Caco-2 (cell line): Measurements from ENCODE around the gene BCR. TPM values are rescaled to one million over a fixed set of nuclear protein-coding genes. Genes with fewer than 3 reads are reported as not detected.

Experiments used
- BruUV-seq: library from RNA; stranded (reverse); fragments of 400-500 nt; replicated peaks from 2 replicates; lab custom pipeline; 2021; lab: Mats Ljungman, UMichigan
- CTCF ChIA-PET: fragments of 300-600 bp; sonication (Branson Sonifier 250); formaldehyde crosslinking; loops from one replicate; lab custom pipeline; 2022; ENCODE audit warnings: antibody characterized with exemption; lab: Charles Lee
- POLR2A ChIA-PET: fragments of 300-600 bp; sonication (Branson Sonifier 250); formaldehyde crosslinking; loops from one replicate; lab custom pipeline; 2022; ENCODE audit warnings: antibody characterized with exemption; lab: Charles Lee
- DNase-seq, 2 experiments: peaks; one replicate each; pipeline versions ENCODE4 v3.0.0 to v3.0.0-alpha.2; 2020 to 2022
- H3K27me3 ChIP-seq: replicated peaks from 2 replicates; pipeline ENCODE4 v1.6.0; 2011; ENCODE audit warnings: low read length; ENCODE audit not compliant: control insufficient read depth, insufficient read depth
- H3K36me3 ChIP-seq: 2 replicates; pipeline ENCODE4 v1.5.1; 2011; ENCODE audit warnings: low read length; ENCODE audit not compliant: control insufficient read depth, insufficient read depth
- H3K4me1 ChIP-seq: fragments of 250-450 bp; sonication (Bioruptor Pico); 2 replicates; pipeline ENCODE4 v1.5.1; 2020; ENCODE audit warnings: mild to moderate bottlenecking
- H3K4me3 ChIP-seq: 2 replicates; pipeline ENCODE4 v1.5.1; 2011; ENCODE audit warnings: low read depth, mild to moderate bottlenecking, control low read depth, low read length
- H3K9me3 ChIP-seq: fragments of 250-450 bp; sonication (Bioruptor Pico); 2 replicates; pipeline ENCODE4 v1.5.1; 2020; ENCODE audit warnings: mild to moderate bottlenecking, moderate library complexity
- H3K27ac Mint-ChIP-seq: one replicate; pipeline ENCODE4 v1.8.0; 2022; ENCODE audit warnings: mixed read lengths; ENCODE audit not compliant: unreplicated experiment
- H3K27me3 Mint-ChIP-seq: one replicate; pipeline ENCODE4 v1.8.0; 2022; ENCODE audit warnings: mixed read lengths; ENCODE audit not compliant: insufficient read depth, unreplicated experiment
- H3K36me3 Mint-ChIP-seq: one replicate; pipeline ENCODE4 v1.8.0; 2022; ENCODE audit warnings: mild to moderate bottlenecking, mixed read lengths; ENCODE audit not compliant: insufficient read depth, unreplicated experiment
- H3K4me1 Mint-ChIP-seq: one replicate; pipeline ENCODE4 v1.8.0; 2022; ENCODE audit warnings: low read depth, mixed read lengths; ENCODE audit not compliant: unreplicated experiment
- H3K4me3 Mint-ChIP-seq: one replicate; pipeline ENCODE4 v1.8.0; 2022; ENCODE audit warnings: mild to moderate bottlenecking, moderate library complexity, mixed read lengths; ENCODE audit not compliant: unreplicated experiment
- H3K9me3 Mint-ChIP-seq: one replicate; pipeline ENCODE4 v1.8.0; 2022; ENCODE audit warnings: mixed read lengths; ENCODE audit not compliant: unreplicated experiment
- intact Hi-C: fragments of 100-400 bp; cut with micrococcal nuclease; formaldehyde crosslinking; loops from one replicate; pipeline ENCODE4 v1.10.0; 2022; ENCODE audit not compliant: unreplicated experiment
- total RNA-seq: library from RNA; stranded (reverse); gene quantifications from 2 replicates; pipeline ENCODE4 v1.2.3, GENCODE V29; 2022
- TF ChIP-seq, protein P1 (sequence below), 2 experiments: fragments of 200-600 bp in 1 of 2; IDR thresholded peaks; 1 replicate in 1 of 2; 2 replicates in 1 of 2; pipeline versions ENCODE4 v1.5.1 to v1.8.0; 2011 to 2022; ENCODE audit warnings: antibody characterized with exemption in 1 of 2, control low read depth in 1 of 2, inconsistent platforms in 1 of 2, low read depth in 1 of 2, low read length in 1 of 2, mild to moderate bottlenecking in 1 of 2, moderate library complexity in 1 of 2; ENCODE audit not compliant: insufficient read depth in 1 of 2, severe bottlenecking in 1 of 2, unreplicated experiment in 1 of 2

BCR gene
- total RNA-seq, 1 experiment from 2014 or later: 87.4 TPM

DNA sequence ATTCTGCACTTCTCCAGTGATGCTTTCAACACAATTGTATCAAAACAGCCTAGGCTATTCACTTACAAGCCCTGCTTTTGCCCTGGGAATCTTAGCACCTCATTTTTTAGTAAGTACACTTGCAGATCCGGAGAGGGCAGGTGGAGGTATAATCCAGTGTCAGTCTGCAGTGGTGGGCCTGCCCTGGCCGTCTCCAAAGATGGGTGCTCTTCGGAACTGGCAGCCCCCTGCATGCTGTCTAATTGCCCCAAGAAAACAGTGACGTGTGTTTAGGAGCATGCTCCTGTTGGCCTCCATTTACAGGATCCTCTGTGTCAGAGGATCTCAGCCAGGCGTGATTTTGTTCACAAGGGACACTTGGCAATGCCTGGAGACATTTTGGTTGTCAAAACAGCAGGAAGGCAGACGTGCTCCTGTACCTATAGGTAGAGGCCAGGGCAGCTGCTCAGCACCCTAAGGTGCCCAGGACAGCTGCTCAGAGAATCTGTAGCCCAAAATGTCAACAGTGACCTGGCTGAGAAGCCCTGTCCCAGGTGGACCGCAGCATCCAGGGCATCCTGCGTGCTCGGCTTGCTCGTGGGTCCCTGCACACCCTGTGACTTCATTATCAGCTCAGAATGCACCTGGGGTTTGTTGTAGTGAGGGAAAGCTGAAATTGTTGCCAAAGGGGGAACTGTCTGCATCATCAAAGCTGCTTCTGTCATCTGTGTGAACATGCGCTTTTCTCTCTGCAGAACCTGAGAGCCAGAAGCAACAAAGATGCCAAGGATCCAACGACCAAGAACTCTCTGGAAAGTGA lies 90.7 kb downstream of the BCR start:
- H3K36me3 Mint-ChIP-seq: peaks cover 71% of the 10 kb centered on the region
- no peaks in the 10 kb centered on the region for H3K9me3 ChIP-seq
- no peaks in the 10 kb centered on the region for H3K4me1 ChIP-seq
- no peak overlapping the region for H3K4me3 ChIP-seq
- no peak for DNase-seq
- intact Hi-C loops: no loop called here
- no peaks in the 10 kb centered on the region for H3K27me3 ChIP-seq
- no TSS peak for BruUV-seq
- no peak overlapping the region for H3K27ac Mint-ChIP-seq
- H3K4me3 Mint-ChIP-seq: no peak overlapping the region
- H3K36me3 ChIP-seq: no peaks in the 10 kb centered on the region; the same call in 1 of the 2 replicates
- TF ChIP-seq, protein P1, sequence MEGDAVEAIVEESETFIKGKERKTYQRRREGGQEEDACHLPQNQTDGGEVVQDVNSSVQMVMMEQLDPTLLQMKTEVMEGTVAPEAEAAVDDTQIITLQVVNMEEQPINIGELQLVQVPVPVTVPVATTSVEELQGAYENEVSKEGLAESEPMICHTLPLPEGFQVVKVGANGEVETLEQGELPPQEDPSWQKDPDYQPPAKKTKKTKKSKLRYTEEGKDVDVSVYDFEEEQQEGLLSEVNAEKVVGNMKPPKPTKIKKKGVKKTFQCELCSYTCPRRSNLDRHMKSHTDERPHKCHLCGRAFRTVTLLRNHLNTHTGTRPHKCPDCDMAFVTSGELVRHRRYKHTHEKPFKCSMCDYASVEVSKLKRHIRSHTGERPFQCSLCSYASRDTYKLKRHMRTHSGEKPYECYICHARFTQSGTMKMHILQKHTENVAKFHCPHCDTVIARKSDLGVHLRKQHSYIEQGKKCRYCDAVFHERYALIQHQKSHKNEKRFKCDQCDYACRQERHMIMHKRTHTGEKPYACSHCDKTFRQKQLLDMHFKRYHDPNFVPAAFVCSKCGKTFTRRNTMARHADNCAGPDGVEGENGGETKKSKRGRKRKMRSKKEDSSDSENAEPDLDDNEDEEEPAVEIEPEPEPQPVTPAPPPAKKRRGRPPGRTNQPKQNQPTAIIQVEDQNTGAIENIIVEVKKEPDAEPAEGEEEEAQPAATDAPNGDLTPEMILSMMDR (IDR thresholded peaks at IDR 0.05; ENCODE audit: insufficient read depth in 1 of 2, low read depth in 1 of 2, low read length in 1 of 2, severe bottlenecking in 1 of 2, unreplicated experiment in 1 of 2): no peak
- ChIA-PET POLR2A (no interaction called here), CTCF (interaction anchor here (1.5 kb wide), 1 partner anchor 11 kb away, joined by 9 read pairs; no protein-coding TSS in a partner anchor)
- H3K4me1 Mint-ChIP-seq: no peaks in the 10 kb centered on the region
- no peaks in the 10 kb centered on the region for H3K27me3 Mint-ChIP-seq
- H3K9me3 Mint-ChIP-seq: no peaks in the 10 kb centered on the region

DNA sequence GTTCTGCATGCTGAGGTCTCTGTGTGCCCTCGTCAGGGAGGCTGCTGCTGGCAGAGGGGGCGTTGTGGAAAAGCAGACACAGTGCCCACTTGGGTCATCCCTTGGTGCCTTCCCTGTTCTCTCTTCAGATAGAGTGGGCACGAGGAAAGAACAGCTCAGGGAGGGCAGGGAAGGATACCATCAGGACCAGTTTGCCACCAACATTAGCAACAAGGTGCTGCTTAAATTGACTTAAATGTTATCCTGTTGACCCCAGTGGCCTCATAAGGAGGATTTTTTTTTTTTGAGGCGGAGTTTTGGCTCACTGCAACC lies 91.2 kb downstream of the BCR start:
- BruUV-seq: no TSS peak
- Histone ChIP-seq H3K4me3 (no peak overlapping the region), H3K4me1 (no peaks in the 10 kb centered on the region), H3K36me3 (no peaks in the 10 kb centered on the region; the same call in 1 of the 2 replicates), H3K9me3 (no peaks in the 10 kb centered on the region), H3K27me3 (no peaks in the 10 kb centered on the region)
- Mint-ChIP-seq H3K4me3 (no peak overlapping the region), H3K9me3 (no peaks in the 10 kb centered on the region), H3K36me3 (peaks cover 70% of the 10 kb centered on the region), H3K27ac (no peak overlapping the region), H3K4me1 (no peaks in the 10 kb centered on the region), H3K27me3 (no peaks in the 10 kb centered on the region)
- intact Hi-C loops: no loop called here
- ChIA-PET CTCF (no interaction called here), POLR2A (no interaction called here)
- TF ChIP-seq, protein P1 (IDR thresholded peaks at IDR 0.05; ENCODE audit: insufficient read depth in 1 of 2, low read depth in 1 of 2, low read length in 1 of 2, severe bottlenecking in 1 of 2, unreplicated experiment in 1 of 2): no peak
- no peak for DNase-seq

DNA sequence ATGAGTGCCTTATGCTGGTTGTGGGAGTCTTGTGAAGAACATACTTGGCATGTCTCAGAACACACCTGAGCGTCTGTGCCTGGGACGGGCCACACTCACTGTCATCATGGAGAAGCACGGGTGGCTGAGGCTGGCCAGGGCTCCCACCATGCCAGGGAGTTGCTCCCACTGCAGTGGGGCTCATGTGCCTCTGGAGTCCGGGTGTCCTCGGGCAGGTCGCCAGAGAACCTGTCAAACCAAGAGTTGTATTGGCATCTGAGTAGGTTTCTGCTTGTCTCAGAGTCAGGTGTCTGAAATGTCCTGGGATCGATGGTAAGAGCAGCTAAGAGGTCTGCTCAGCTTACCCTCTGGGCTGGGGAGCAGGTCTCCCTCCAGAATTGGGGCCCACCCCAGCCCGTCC lies 92.1 kb downstream of the BCR start:
- Histone ChIP-seq H3K4me3 (no peak overlapping the region), H3K27me3 (no peaks in the 10 kb centered on the region), H3K36me3 (no peaks in the 10 kb centered on the region; the same call in 1 of the 2 replicates), H3K4me1 (no peaks in the 10 kb centered on the region), H3K9me3 (no peaks in the 10 kb centered on the region)
- H3K27ac Mint-ChIP-seq: no peak overlapping the region
- BruUV-seq: no TSS peak
- no peak overlapping the region for H3K4me3 Mint-ChIP-seq
- POLR2A ChIA-PET: no interaction called here
- intact Hi-C loops: no loop called here
- TF ChIP-seq, protein P1 (IDR thresholded peaks at IDR 0.05; ENCODE audit: insufficient read depth in 1 of 2, low read depth in 1 of 2, low read length in 1 of 2, severe bottlenecking in 1 of 2, unreplicated experiment in 1 of 2): no peak
- CTCF ChIA-PET: no interaction called here
- H3K27me3 Mint-ChIP-seq: no peaks in the 10 kb centered on the region
- peaks cover 67% of the 10 kb centered on the region for H3K36me3 Mint-ChIP-seq
- H3K4me1 Mint-ChIP-seq: no peaks in the 10 kb centered on the region
- no peak for DNase-seq
- H3K9me3 Mint-ChIP-seq: no peaks in the 10 kb centered on the region
